ENCODE measurements around the gene SORCS2. TPM values are rescaled to one million over a fixed set of nuclear protein-coding genes. Genes with fewer than 3 reads are reported as not detected.

Gene SORCS2
- polyA plus RNA-seq, 1 donor from 2014 or later = 1.0 TPM

GRCh38 chr4:7338059-7338452 lies 145.7 kb downstream of the SORCS2 start:
- H3K9ac ChIP-seq (ENCODE audit: low read length) = no peak overlapping the region
- H3K9me2 ChIP-seq (ENCODE audit: insufficient read depth, low read length) = no peaks in the 10 kb centered on the region
- no peaks in the 10 kb centered on the region for H3K36me3 ChIP-seq (ENCODE audit: insufficient read depth, low read length)
- no peaks in the 10 kb centered on the region for H3F3A ChIP-seq (ENCODE audit: insufficient read depth, low read length, poor library complexity, severe bottlenecking)
- no peaks in the 10 kb centered on the region for H3K9me3 ChIP-seq (ENCODE audit: low read length)
- no peaks in the 10 kb centered on the region for H3K27me3 ChIP-seq (ENCODE audit: insufficient read depth, low read depth, low read length)
- H3K79me2 ChIP-seq (replicated peaks; ENCODE audit: insufficient read depth, low read length) = no peaks in the 10 kb centered on the region
- TF ChIP-seq, protein P1, sequence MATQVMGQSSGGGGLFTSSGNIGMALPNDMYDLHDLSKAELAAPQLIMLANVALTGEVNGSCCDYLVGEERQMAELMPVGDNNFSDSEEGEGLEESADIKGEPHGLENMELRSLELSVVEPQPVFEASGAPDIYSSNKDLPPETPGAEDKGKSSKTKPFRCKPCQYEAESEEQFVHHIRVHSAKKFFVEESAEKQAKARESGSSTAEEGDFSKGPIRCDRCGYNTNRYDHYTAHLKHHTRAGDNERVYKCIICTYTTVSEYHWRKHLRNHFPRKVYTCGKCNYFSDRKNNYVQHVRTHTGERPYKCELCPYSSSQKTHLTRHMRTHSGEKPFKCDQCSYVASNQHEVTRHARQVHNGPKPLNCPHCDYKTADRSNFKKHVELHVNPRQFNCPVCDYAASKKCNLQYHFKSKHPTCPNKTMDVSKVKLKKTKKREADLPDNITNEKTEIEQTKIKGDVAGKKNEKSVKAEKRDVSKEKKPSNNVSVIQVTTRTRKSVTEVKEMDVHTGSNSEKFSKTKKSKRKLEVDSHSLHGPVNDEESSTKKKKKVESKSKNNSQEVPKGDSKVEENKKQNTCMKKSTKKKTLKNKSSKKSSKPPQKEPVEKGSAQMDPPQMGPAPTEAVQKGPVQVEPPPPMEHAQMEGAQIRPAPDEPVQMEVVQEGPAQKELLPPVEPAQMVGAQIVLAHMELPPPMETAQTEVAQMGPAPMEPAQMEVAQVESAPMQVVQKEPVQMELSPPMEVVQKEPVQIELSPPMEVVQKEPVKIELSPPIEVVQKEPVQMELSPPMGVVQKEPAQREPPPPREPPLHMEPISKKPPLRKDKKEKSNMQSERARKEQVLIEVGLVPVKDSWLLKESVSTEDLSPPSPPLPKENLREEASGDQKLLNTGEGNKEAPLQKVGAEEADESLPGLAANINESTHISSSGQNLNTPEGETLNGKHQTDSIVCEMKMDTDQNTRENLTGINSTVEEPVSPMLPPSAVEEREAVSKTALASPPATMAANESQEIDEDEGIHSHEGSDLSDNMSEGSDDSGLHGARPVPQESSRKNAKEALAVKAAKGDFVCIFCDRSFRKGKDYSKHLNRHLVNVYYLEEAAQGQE (IDR thresholded peaks at IDR 0.05; ENCODE audit: borderline replicate concordance) = no peak
- no peak for TF ChIP-seq SMC3 (conservative IDR thresholded peaks at IDR 0.05; ENCODE audit: poor library complexity)
- TF ChIP-seq EP300 (conservative IDR thresholded peaks at IDR 0.05; ENCODE audit: poor library complexity, severe bottlenecking) = no peak
- TF ChIP-seq POLR2AphosphoS5 (IDR thresholded peaks at IDR 0.05) = no peak
- TF ChIP-seq, protein P2, sequence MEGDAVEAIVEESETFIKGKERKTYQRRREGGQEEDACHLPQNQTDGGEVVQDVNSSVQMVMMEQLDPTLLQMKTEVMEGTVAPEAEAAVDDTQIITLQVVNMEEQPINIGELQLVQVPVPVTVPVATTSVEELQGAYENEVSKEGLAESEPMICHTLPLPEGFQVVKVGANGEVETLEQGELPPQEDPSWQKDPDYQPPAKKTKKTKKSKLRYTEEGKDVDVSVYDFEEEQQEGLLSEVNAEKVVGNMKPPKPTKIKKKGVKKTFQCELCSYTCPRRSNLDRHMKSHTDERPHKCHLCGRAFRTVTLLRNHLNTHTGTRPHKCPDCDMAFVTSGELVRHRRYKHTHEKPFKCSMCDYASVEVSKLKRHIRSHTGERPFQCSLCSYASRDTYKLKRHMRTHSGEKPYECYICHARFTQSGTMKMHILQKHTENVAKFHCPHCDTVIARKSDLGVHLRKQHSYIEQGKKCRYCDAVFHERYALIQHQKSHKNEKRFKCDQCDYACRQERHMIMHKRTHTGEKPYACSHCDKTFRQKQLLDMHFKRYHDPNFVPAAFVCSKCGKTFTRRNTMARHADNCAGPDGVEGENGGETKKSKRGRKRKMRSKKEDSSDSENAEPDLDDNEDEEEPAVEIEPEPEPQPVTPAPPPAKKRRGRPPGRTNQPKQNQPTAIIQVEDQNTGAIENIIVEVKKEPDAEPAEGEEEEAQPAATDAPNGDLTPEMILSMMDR (IDR thresholded peaks at IDR 0.05; ENCODE audit: poor library complexity, severe bottlenecking) = no peak
- no peak for TF ChIP-seq TAF1 (IDR thresholded peaks at IDR 0.05; ENCODE audit: low read depth)
- TF ChIP-seq RAD21 (conservative IDR thresholded peaks at IDR 0.05) = no peak
- TF ChIP-seq EZH2 (IDR thresholded peaks at IDR 0.05; ENCODE audit: borderline replicate concordance, insufficient read depth, low read length, poor library complexity, severe bottlenecking) = no peak
- TF ChIP-seq MXI1 (conservative IDR thresholded peaks at IDR 0.05; ENCODE audit: poor library complexity, severe bottlenecking) = no peak
- H3K4me3 ChIP-seq (ENCODE audit: low read length) = no peak overlapping the region
- H3K4me2 ChIP-seq (ENCODE audit: low read length) = no peak overlapping the region
- no peak overlapping the region for H2AFZ ChIP-seq (ENCODE audit: low read depth, low read length)
- H3K27ac ChIP-seq (ENCODE audit: low read length) = no peak overlapping the region
- no peaks in the 10 kb centered on the region for H4K20me1 ChIP-seq (ENCODE audit: insufficient read depth)

- Histone ChIP-seq H3K9me3 (ENCODE audit: low read length) (no peaks in the 10 kb centered on the region), H3K4me2 (ENCODE audit: low read length) (no peak overlapping the region), H3K9ac (ENCODE audit: low read length) (no peak overlapping the region), H3K36me3 (ENCODE audit: insufficient read depth, low read length) (no peaks in the 10 kb centered on the region), H3K9me2 (ENCODE audit: insufficient read depth, low read length) (no peaks in the 10 kb centered on the region), H3K27ac (ENCODE audit: low read length) (no peak overlapping the region), H3K4me3 (ENCODE audit: low read length) (no peak overlapping the region), H2AFZ (ENCODE audit: low read depth, low read length) (no peak overlapping the region), H4K20me1 (ENCODE audit: insufficient read depth) (no peaks in the 10 kb centered on the region), H3K27me3 (ENCODE audit: insufficient read depth, low read depth, low read length) (no peaks in the 10 kb centered on the region), H3F3A (ENCODE audit: insufficient read depth, low read length, poor library complexity, severe bottlenecking) (no peaks in the 10 kb centered on the region), H3K79me2 (replicated peaks; ENCODE audit: insufficient read depth, low read length) (no peaks in the 10 kb centered on the region)
- TF ChIP-seq RAD21 (conservative IDR thresholded peaks at IDR 0.05) (no peak), SMC3 (conservative IDR thresholded peaks at IDR 0.05; ENCODE audit: poor library complexity) (no peak), EP300 (conservative IDR thresholded peaks at IDR 0.05; ENCODE audit: poor library complexity, severe bottlenecking) (no peak), TAF1 (IDR thresholded peaks at IDR 0.05; ENCODE audit: low read depth) (no peak), POLR2AphosphoS5 (IDR thresholded peaks at IDR 0.05) (no peak), MXI1 (conservative IDR thresholded peaks at IDR 0.05; ENCODE audit: poor library complexity, severe bottlenecking) (no peak), EZH2 (IDR thresholded peaks at IDR 0.05; ENCODE audit: borderline replicate concordance, insufficient read depth, low read length, poor library complexity, severe bottlenecking) (no peak)
- TF ChIP-seq, protein P2 (IDR thresholded peaks at IDR 0.05; ENCODE audit: poor library complexity, severe bottlenecking) = no peak
- TF ChIP-seq, protein P1 (IDR thresholded peaks at IDR 0.05; ENCODE audit: borderline replicate concordance) = no peak
These were observed 146.7 kb downstream of the SORCS2 start for GRCh38 chr4:7338876-7339623.

Data from neural cell (in vitro differentiated cells).